Tibial nerve (tissue), 4 donors: ENCODE data around the gene PFN2. TPM values are rescaled to one million over a fixed set of nuclear protein-coding genes. Genes with fewer than 3 reads are reported as not detected.

Experiments used
- DNase-seq, 2 donors: peaks; one replicate each; pipeline ENCODE4 v3.0.0-alpha.2; 2019; ENCODE audit warnings: low spot score in 2 of 2
- H3K27ac ChIP-seq, 4 donors: fragments of 200-600 bp; sonication (generic) in 3 of 4; one replicate each; pipeline ENCODE4 v1.5.1; 2017 to 2019; ENCODE audit warnings: mild to moderate bottlenecking in 1 of 4
- H3K27me3 ChIP-seq, 2 donors: fragments of 200-600 bp; sonication (generic) in 1 of 2; one replicate each; pipeline versions ENCODE4 v1.5.1 to v1.6.0; 2017 to 2019
- H3K36me3 ChIP-seq, 3 donors: fragments of 200-600 bp; sonication (generic); one replicate each; pipeline ENCODE4 v1.5.1; 2018 to 2019
- H3K4me1 ChIP-seq, 4 donors: fragments of 200-600 bp; sonication (generic) in 3 of 4; one replicate each; pipeline ENCODE4 v1.5.1; 2017 to 2019
- H3K4me3 ChIP-seq, 4 donors: fragments of 200-600 bp; sonication (generic) in 3 of 4; one replicate each; pipeline ENCODE4 v1.5.1; 2017 to 2019; ENCODE audit warnings: mild to moderate bottlenecking in 1 of 4, moderate library complexity in 1 of 4
- H3K9me3 ChIP-seq, 4 donors: fragments of 200-600 bp; sonication (generic) in 3 of 4; one replicate each; pipeline ENCODE4 v1.5.1; 2017 to 2019
- CTCF ChIP-seq, 5 experiments: fragments of 200-600 bp in 3 of 5; fragments of 450-650 bp in 2 of 5; sonication (generic) in 3 of 5; IDR thresholded peaks; one replicate each; pipeline ENCODE4 v1.5.1; 2016 to 2019; ENCODE audit warnings: antibody characterized with exemption in 5 of 5, mild to moderate bottlenecking in 3 of 5, moderate library complexity in 2 of 5
- EP300 ChIP-seq, 2 donors: sonication (generic); formaldehyde crosslinking; IDR thresholded peaks; one replicate each; pipeline ENCODE4 v1.6.1; 2017; ENCODE audit warnings: antibody characterized with exemption in 2 of 2, mild to moderate bottlenecking in 1 of 2
- POLR2A ChIP-seq, 2 donors: fragments of 450-650 bp; IDR thresholded peaks; one replicate each; pipeline ENCODE4 v1.6.1; 2017; ENCODE audit warnings: antibody characterized with exemption in 2 of 2, mild to moderate bottlenecking in 2 of 2, moderate library complexity in 2 of 2
- WGBS, 2 donors: methylation state at CpG; one replicate each; pipeline ENCODE4 v1.1.5; 2018; 5-methylcytosine and 5-hydroxymethylcytosine counted together
- total RNA-seq, 4 donors: library from RNA; depleted of rRNA; stranded (reverse); fragments of >200 nt; gene quantifications; one replicate each; pipeline ENCODE4 v1.1.0, GENCODE V29; 2016

PFN2 gene
- total RNA-seq, 4 donors from 2014 or later, result 28.2 to 54.8 (median 40.7) TPM

- Histone ChIP-seq H3K36me3 (peaks cover 0 to 57% (median 0%) of the 10 kb centered on the region in 3 donors), H3K4me3 (no peak overlapping the region), H3K9me3 (peaks cover 0 to 26% (median 5%) of the 10 kb centered on the region in 4 donors), H3K27ac (no peak overlapping the region), H3K27me3 (no peaks in the 10 kb centered on the region), H3K4me1 (peaks cover 0 to 24% (median 0%) of the 10 kb centered on the region in 4 donors)
- TF ChIP-seq CTCF (IDR thresholded peaks at IDR 0.05) (peak in 3 of 5 experiments; percentile 23 to 32 (median 27)), POLR2A (IDR thresholded peaks at IDR 0.05) (no peak)
- WGBS, 2 donors, result 30 to 44% methylated on average over 7 of the region's 7 CpGs
- peak in 1 of 2 donors; percentile 19 for DNase-seq
Observed at GRCh38 chr3:149936812-149937230, 33.9 kb downstream of the PFN2 start.

- peaks cover 0 to 24% (median 0%) of the 10 kb centered on the region in 4 donors for H3K4me1 ChIP-seq
- peak overlapping the region in 1 of 4 donors; percentile 3 for H3K27ac ChIP-seq
- peaks cover 0 to 26% (median 6%) of the 10 kb centered on the region in 4 donors for H3K9me3 ChIP-seq
- TF ChIP-seq CTCF (IDR thresholded peaks at IDR 0.05) (no peak), EP300 (IDR thresholded peaks at IDR 0.05) (peak in 1 of 2 donors; percentile 31)
- no peaks in the 10 kb centered on the region for H3K27me3 ChIP-seq
- H3K4me3 ChIP-seq, result no peak overlapping the region
- DNase-seq, result peak in 1 of 2 donors; percentile 56
- H3K36me3 ChIP-seq, result peaks cover 0 to 75% (median 0%) of the 10 kb centered on the region in 3 donors
Observed at GRCh38 chr3:149934524-149934923, 36.2 kb downstream of the PFN2 start.

DNA sequence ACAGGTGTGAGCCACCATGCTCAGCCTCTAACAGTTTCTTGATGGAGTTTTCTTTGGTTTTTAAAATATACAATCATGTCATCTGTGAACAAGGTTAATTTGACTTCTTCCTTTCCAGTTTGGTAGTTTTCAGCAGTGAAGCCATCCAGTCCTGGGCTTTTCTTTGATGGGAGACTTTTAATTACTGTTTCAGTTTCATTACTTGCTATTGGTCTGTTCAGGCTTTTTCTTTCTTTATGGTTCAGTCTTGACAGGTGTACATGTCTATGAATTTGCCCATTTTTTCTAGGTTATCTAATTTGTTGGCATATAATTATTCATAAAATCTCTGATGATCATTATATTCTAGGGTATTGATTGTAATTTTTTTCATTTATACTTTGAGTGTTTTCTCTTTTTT lies 36.8 kb downstream of the PFN2 start:
- no peak overlapping the region for H3K4me3 ChIP-seq
- H3K27ac ChIP-seq, result no peak overlapping the region

DNA sequence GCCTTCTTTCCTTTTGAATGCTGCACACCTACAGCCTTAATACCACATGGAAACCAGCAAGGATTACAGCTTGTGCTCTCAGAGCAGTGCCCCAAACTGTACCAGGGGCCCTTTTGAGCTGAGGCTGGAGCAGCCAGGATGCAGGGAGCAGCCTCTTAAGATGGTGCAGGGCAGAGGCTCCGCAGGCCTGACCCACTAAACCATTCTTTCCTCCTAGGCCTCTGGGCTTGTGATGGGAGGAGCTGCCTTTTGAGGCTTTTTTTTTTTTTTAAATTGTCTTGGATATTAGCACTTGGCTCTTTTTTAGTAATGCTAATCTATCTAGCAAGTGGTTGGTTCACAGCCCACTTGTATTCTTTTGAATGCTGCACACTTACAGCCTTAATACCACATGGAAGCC lies 37.7 kb downstream of the PFN2 start:
- no peak for DNase-seq
- peaks cover 0 to 20% (median 0%) of the 10 kb centered on the region in 4 donors for H3K4me1 ChIP-seq
- 93 to 100% methylated on average over 1 of the region's 1 CpG for WGBS, 2 donors
- peaks cover 0 to 85% (median 0%) of the 10 kb centered on the region in 3 donors for H3K36me3 ChIP-seq
- H3K9me3 ChIP-seq, result peaks cover 0 to 40% (median 10%) of the 10 kb centered on the region in 4 donors
- H3K4me3 ChIP-seq, result no peak overlapping the region
- TF ChIP-seq EP300 (IDR thresholded peaks at IDR 0.05) (no peak), POLR2A (IDR thresholded peaks at IDR 0.05) (no peak), CTCF (IDR thresholded peaks at IDR 0.05) (no peak)
- no peak overlapping the region for H3K27ac ChIP-seq
- H3K27me3 ChIP-seq, result no peaks in the 10 kb centered on the region

More for the DNA sequence above, 36.8 kb downstream of the PFN2 start:
- H3K4me1 ChIP-seq, result peaks cover 0 to 22% (median 0%) of the 10 kb centered on the region in 4 donors
- H3K27me3 ChIP-seq, result no peaks in the 10 kb centered on the region
- DNase-seq, result no peak
- peaks cover 0 to 80% (median 0%) of the 10 kb centered on the region in 3 donors for H3K36me3 ChIP-seq
- peaks cover 0 to 32% (median 6%) of the 10 kb centered on the region in 4 donors for H3K9me3 ChIP-seq
- TF ChIP-seq POLR2A (IDR thresholded peaks at IDR 0.05), result no peak
- TF ChIP-seq EP300 (IDR thresholded peaks at IDR 0.05), result no peak
- no peak for TF ChIP-seq CTCF (IDR thresholded peaks at IDR 0.05)

DNA sequence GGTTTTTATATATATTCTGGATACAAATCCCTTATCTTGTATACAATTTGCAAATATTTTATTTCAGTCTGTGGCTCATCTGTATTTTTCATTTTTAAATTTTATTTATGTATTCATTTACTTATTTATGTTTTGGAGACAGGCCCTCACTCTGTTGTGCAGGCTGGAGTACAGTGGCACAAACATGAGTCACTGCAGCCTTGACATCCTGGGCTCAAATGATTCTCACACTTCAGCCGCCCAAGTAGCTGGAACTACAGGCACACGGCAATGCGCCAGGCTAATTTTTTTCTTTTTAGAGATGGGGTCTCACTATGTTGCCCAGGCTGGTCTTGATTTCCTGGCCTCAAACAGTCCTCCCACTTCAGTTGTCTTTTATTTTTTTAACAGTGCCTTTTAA lies 50.6 kb downstream of the PFN2 start:
- 92 to 93% methylated on average over 3 of the region's 3 CpGs for WGBS, 2 donors
- H3K4me1 ChIP-seq, result no peaks in the 10 kb centered on the region
- H3K27ac ChIP-seq, result no peak overlapping the region
- no peak for TF ChIP-seq EP300 (IDR thresholded peaks at IDR 0.05)
- no peak for TF ChIP-seq POLR2A (IDR thresholded peaks at IDR 0.05)
- no peak for TF ChIP-seq CTCF (IDR thresholded peaks at IDR 0.05)
- no peaks in the 10 kb centered on the region for H3K27me3 ChIP-seq
- no peak for DNase-seq
- H3K36me3 ChIP-seq, result peaks cover 0 to 54% (median 0%) of the 10 kb centered on the region in 3 donors
- no peak overlapping the region for H3K4me3 ChIP-seq
- no peaks in the 10 kb centered on the region for H3K9me3 ChIP-seq
